Tongue (tissue), 2 donors: ENCODE data around the gene IRF6. TPM values are rescaled to one million over a fixed set of nuclear protein-coding genes. Genes with fewer than 3 reads are reported as not detected.
A peak's percentile ranks its signal among the peaks of the same experiment; 100 is the strongest.

Source experiments
- DNase-seq: peaks from one replicate; pipeline ENCODE4 v3.0.0-alpha.2; 2015
- total RNA-seq: library from RNA; depleted of rRNA; stranded (reverse); fragments of >200 nt; gene quantifications from one replicate; pipeline ENCODE4 v1.2.3, GENCODE V29; 2014

IRF6 gene
- total RNA-seq, 1 donor from 2014 or later = 19.4 TPM

- no peak for DNase-seq
Measured at GRCh38 chr1:209790286-209791193, 15.4 kb downstream of the IRF6 start.

GRCh38 chr1:209789245-209789644, 16.7 kb downstream of the IRF6 start:
- no peak for DNase-seq

- peak; percentile 70 for DNase-seq
Measured at GRCh38 chr1:209787551-209787950, 18.4 kb downstream of the IRF6 start.

- DNase-seq = no peak
Measured at GRCh38 chr1:209786146-209786545, 19.8 kb downstream of the IRF6 start.

- no peak for DNase-seq
Measured at GRCh38 chr1:209785592-209785991, 20.4 kb downstream of the IRF6 start.

- peak; percentile 100 for DNase-seq
Measured at GRCh38 chr1:209784265-209785169, 21.4 kb downstream of the IRF6 start, which contains the start of gene C1orf74. Gene C1orf74, minus strand, starts transcription at chr1:209784559. Its CDS starts 925 bp downstream, at chr1:209783634.

GRCh38 chr1:209783386-209783785, 22.6 kb downstream of the IRF6 start:
- DNase-seq = peak; percentile 90

GRCh38 chr1:209780268-209780667, 25.7 kb downstream of the IRF6 start:
- no peak for DNase-seq

GRCh38 chr1:209778102-209778501, 27.8 kb downstream of the IRF6 start:
- DNase-seq = no peak

- DNase-seq = no peak
Measured at GRCh38 chr1:209777587-209777986, 28.4 kb downstream of the IRF6 start.

- no peak for DNase-seq
Measured at GRCh38 chr1:209775678-209776077, 30.3 kb downstream of the IRF6 start.

GRCh38 chr1:209774592-209774991, 31.4 kb downstream of the IRF6 start:
- DNase-seq = no peak

- DNase-seq = no peak
Measured at GRCh38 chr1:209772126-209772525, 33.8 kb downstream of the IRF6 start.

GRCh38 chr1:209770636-209771415, 35.1 kb downstream of the IRF6 start:
- no peak for DNase-seq

- DNase-seq = no peak
Measured at GRCh38 chr1:209769971-209770370, 36.0 kb downstream of the IRF6 start.

GRCh38 chr1:209769171-209769904, 36.6 kb downstream of the IRF6 start:
- peak; percentile 64 for DNase-seq

GRCh38 chr1:209768354-209768774, 37.6 kb downstream of the IRF6 start:
- DNase-seq = no peak

GRCh38 chr1:209767706-209768105, 38.2 kb downstream of the IRF6 start:
- DNase-seq = no peak

- no peak for DNase-seq
Measured at GRCh38 chr1:209767096-209767495, 38.8 kb downstream of the IRF6 start.

- no peak for DNase-seq
Measured at GRCh38 chr1:209766051-209766450, 39.9 kb downstream of the IRF6 start.

GRCh38 chr1:209761011-209761635, 44.8 kb downstream of the IRF6 start:
- no peak for DNase-seq
